Measurements from ENCODE around the gene SYPL1.

The SYPL1 gene

GRCh38 chr7:106111655-106112117 is 426 bp downstream of the SYPL1 start:
- peak overlapping the region; percentile 95 for H3K27ac ChIP-seq
- no peak for TF ChIP-seq CTCF (IDR thresholded peaks at IDR 0.05)
- TF ChIP-seq ZFX (IDR thresholded peaks at IDR 0.05; ENCODE audit: borderline replicate concordance) = no peak; the same call in 1 of the 2 replicates

- H3K27ac ChIP-seq = peak overlapping the region; percentile 95
- TF ChIP-seq CTCF (IDR thresholded peaks at IDR 0.05) = no peak
Measured at GRCh38 chr7:106110885-106111654, 1.0 kb downstream of the SYPL1 start.

- TF ChIP-seq ZFX (IDR thresholded peaks at IDR 0.05; ENCODE audit: borderline replicate concordance) (no peak), CTCF (IDR thresholded peaks at IDR 0.05) (no peak)
- no peak overlapping the region for H3K27ac ChIP-seq
Measured at GRCh38 chr7:106110238-106110560, 1.9 kb downstream of the SYPL1 start.

- no peak for TF ChIP-seq ZFX (IDR thresholded peaks at IDR 0.05; ENCODE audit: borderline replicate concordance)
- no peak overlapping the region for H3K27ac ChIP-seq
Measured at GRCh38 chr7:106109521-106110237, 2.4 kb downstream of the SYPL1 start.

- no peak for TF ChIP-seq ZFX (IDR thresholded peaks at IDR 0.05; ENCODE audit: borderline replicate concordance)
- TF ChIP-seq CTCF (IDR thresholded peaks at IDR 0.05) = no peak
- H3K27ac ChIP-seq = no peak overlapping the region
Measured at GRCh38 chr7:106108991-106109390, 3.1 kb downstream of the SYPL1 start.

GRCh38 chr7:106104721-106105260 is 7.3 kb downstream of the SYPL1 start:
- H3K27ac ChIP-seq = no peak overlapping the region
- no peak for TF ChIP-seq CTCF (IDR thresholded peaks at IDR 0.05)
- no peak for TF ChIP-seq ZFX (IDR thresholded peaks at IDR 0.05; ENCODE audit: borderline replicate concordance)

- H3K27ac ChIP-seq = no peak overlapping the region
- no peak for TF ChIP-seq ZFX (IDR thresholded peaks at IDR 0.05; ENCODE audit: borderline replicate concordance)
- no peak for TF ChIP-seq CTCF (IDR thresholded peaks at IDR 0.05)
Measured at GRCh38 chr7:106102387-106102966, 9.6 kb downstream of the SYPL1 start.
